Right ventricle myocardium inferior (tissue), 1 donor: ENCODE data around the gene MEIKIN. TPM values are rescaled to one million over a fixed set of nuclear protein-coding genes. Genes with fewer than 3 reads are reported as not detected.

Experiments
- ATAC-seq: fragments of 200-7000 bp; cut with Tn5 transposase; one replicate; pipeline ENCODE4 v1.9.1; 2020; ENCODE audit warnings: mild to moderate bottlenecking, moderate library complexity
- DNase-seq: peaks from one replicate; pipeline ENCODE4 v3.0.0; 2021; ENCODE audit errors: missing footprints
- intact Hi-C: fragments of 100-400 bp; cut with DNase I; formaldehyde crosslinking; loops from one replicate; pipeline ENCODE4 v1.11.0; 2022
- long read RNA-seq: library from polyadenylated mRNA; unstranded; transcript quantifications from one replicate; pipeline ENCODE4 v2.0.0, GENCODE V29; 2021
- total RNA-seq: library from RNA; stranded (reverse); fragmentation: NEBNext Ultra II Directional; extraction: Animal tissue kit (Norgen Biotek cat#: 25700); gene quantifications from one replicate; pipeline ENCODE4 v1.2.1, GENCODE V29; 2021
- donor health status: DM: no; HTN: yes; CAD: no; lungs with severe emphysema.

The MEIKIN gene, protein sequence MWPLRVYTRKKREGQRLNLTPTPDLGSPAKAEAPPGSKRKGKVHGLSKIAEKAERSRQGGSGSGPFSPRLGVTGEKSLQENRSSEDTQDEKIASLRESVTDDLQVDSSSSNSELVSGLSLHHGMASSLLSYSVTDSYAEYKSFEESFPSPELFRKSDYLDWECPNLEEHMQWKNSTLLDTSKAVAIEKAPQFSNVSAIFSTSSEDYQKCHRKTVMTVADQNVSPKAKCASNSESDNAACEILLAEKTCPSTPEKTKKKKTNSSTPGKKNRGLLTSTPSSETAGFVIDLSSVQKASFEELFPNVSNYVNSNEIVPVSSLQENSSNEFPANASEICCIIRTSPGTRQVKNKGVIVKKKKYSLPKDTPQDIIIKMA
- not detected for total RNA-seq
- long read RNA-seq, result 0 reads

DNA sequence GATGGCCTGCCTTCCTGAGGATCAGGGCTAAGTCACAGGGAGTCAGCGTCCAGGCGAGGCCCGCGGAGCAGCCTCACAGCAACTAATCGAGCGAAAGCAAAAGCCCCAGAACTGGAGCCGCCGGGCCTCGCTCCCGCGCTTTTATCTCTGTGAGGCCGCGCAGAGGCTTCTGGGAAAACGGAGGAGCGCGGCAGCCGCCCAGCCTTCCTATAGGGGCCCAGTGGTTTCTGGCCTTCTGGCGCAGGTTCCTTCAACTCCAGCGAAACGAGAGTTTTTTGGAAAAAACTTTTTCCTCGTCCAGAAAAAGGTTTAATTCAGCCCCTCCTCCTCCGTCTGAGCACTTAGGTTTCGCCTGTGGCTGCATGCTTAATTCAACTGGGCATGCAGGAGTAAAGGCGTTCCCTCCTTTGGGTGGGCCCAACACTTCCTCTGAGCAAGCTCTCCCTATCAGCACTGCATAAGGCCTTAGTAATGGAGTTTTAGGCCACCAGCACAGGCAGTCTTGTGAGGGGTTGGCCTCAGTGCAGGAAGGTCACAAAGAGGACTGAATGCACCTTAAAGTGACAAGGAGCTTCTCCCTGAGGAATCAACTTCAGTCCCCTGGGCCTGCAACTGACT lies at the start of gene MEIKIN:
TSS of gene MEIKIN (minus strand) at position 113 of the 618 bp plus-strand sequence. CDS start 158 bp downstream, outside the sequence.
- intact Hi-C loops, result no loop called here
- no peak for ATAC-seq
- DNase-seq, result no peak

DNA sequence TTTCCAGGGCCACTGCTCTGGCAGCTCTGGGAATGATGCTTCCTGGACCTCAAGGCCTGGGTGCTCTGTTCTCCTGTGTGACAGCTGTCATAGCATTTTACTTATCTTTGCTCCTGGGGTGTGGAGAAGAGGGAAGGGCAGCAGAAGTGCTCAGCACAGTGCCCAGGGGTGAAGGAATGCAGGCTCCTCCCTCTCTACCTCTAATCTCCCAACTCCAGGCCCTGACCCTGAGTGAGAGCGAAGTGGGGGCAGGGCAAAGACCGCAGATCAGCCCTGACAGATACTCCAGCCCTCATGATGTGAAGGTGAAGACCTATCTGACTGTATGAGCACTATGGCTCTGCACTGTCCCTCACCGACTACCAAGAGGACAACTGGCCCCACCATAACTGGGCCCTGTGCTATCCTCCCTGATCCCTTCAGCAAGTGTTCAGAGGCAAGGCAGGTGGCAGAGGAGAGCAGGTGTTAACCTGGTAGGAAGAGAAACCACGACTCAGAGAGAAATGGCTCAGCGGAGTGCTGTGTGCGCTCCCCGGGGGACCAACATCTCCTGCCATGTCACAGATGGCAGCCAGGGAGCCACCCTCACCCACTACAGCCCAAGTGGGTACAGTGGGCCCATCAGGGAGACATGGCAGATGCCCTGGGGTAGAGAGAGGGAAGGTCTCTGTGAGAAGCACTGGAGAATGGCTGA lies 49.2 kb upstream of the MEIKIN start:
- intact Hi-C loops, result no loop called here
- no peak for DNase-seq
- no peak for ATAC-seq

DNA sequence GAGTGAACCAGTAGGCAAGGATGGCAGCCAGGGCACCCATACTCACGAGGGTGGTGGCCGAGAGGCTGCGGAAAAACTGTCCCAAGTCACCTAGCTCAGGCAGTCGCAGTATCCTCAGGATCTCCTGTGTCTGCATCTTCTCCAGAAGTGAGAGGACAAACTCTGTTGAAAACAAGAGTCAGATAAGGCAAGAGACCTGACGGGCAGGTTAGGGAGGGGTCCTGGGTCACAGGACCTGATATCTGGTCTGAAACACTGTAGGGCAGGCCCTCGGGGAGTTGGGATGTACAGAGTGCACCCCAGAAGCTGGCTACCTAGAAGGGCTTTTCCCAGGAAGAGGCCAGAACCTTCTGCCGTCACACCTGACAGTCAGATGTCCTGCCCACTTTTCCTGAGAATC lies 48.6 kb upstream of the MEIKIN start:
- ATAC-seq (no peak), DNase-seq (no peak)
- intact Hi-C loops, result no loop called here

DNA sequence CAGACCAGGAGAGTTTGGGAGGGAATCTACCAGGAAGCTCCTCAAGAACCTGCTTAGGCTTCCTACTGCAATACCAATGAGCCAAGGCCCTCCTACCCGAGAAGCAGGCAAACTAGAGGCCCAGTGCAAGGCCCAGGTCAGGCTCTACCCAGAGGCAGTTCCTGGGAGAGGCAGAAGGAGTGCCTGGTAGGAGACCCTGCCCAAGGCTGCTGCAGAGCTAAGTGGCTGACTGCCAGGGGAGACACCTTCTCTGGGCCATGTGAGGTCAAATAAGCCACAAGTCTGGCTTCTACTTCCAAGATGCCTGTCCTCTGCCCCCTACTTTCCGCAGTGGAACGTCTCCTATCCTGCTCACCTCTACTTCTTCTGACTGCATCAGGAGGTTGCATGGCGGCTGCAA lies 48.2 kb upstream of the MEIKIN start:
- no peak for DNase-seq
- intact Hi-C loops, result no loop called here
- no peak for ATAC-seq

DNA sequence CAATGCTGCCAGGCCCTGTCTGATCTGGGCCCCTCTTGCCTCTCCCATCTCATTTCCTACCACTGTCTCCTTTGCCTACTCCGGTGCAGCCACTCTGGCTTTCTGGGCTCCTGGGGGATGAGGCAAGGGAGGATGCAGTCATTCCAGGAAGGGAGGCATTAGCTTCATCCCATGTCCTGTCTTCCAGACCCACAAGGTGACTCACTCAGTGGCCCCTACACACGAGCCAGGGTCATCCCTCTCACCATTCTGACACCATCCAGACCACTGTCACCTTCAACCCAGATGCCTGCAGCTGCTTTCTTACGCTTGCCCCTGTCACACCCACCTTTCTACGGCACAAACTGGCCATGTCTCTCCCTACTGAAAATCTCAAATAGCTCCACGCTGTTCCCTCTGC lies 46.9 kb upstream of the MEIKIN start:
- ATAC-seq (no peak), DNase-seq (no peak)
- intact Hi-C loops, result no loop called here

DNA sequence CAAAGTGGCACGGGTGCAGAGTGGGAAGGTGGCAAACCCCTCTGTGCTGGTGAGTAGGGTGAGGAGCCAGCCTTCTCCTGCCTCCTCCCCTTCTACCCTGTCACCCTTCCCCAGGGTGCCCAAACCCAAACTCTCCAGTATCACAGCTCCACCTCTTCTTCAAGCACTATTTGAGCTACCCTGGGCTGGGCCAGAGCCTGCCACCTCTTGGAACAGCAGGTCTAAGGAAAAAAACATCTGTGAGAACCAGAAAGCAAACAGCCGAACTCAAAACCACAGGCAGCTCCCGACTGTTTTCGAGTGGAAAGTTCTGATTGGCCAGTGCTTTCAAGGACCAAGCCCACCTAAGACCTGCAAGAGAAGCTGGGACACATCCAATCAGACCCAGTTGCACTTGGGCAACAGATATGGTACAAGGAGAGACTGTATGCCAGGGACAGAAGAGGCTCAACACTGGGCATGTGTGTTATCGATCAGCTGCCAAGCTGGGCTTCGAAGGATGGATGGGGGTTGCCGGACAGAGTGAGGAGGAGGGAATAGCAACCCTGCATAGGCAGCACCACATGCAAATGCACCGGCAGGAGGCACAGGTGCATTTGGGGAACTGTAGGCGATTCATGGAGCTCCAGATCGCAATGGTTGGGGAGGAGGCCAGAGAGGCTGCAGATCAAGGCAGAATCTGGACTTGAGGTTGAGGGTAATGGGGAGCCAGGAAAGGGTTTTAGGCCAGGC lies 46.3 kb upstream of the MEIKIN start:
- ATAC-seq, result no peak
- intact Hi-C loops, result no loop called here

DNA sequence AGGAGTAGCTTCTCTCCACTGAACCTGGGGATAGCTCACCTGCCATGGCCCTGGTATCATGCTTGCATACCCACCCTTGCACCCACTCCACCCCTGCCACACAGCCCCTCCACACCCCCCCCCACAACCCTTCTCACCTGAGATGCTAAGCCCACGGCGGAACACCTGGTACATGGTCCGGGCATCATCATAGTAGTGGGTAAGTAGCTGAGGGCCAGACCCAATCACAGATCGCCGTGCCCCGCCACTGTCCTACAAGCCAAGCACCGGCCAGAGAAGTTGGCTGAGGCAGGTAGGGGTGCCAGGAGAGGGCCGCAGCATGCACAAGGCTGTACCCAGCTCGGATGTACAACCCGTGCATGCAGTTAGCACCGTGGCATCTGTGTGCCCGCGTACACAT lies 45.3 kb upstream of the MEIKIN start:
- intact Hi-C loops, result no loop called here
- DNase-seq, result peak; percentile 61

More for the DNA sequence above, 46.3 kb upstream of the MEIKIN start:
- DNase-seq, result no peak

DNA sequence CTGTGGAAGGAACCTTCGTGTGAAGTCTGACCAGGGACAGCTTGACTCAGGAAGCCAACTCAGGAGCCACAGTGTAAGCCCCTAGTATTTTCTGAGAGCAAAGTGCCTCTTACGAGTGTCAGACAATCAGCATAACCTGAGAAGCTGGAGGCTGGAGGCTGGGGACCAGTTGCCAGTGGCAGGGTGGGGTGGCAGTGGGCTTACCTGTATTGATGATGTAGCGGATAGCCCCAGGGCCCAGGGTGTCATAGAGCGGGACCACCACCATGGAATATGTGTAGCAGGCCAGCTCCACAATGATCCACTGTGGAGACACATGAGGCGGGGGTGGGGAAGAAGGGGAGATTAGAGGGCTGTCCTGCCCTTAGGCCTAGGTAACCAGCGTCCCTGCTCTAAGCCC lies 43.1 kb upstream of the MEIKIN start:
- ATAC-seq (no peak), DNase-seq (peak; percentile 3)
- intact Hi-C loops, result no loop called here

More for the DNA sequence above, 45.3 kb upstream of the MEIKIN start:
- no peak for ATAC-seq

DNA sequence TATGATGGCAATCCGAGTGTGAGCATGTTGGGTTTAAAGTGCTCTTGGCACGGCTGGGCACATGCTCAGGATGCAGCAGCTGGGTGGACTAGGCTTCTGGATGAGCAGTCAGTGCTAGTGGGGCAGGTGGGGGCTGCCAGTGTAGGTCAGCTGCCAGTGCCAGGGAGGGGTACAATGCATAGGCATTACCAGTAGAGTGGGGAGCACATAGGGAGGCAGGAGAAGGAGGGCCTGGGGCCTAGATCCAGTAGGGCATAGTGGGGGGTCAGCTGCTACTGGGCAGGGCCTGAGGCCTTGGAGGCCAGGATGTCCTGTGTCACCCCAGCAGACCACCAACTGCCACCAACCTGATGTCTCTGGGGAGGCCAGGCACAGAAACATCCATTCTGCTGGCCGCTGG lies 41.8 kb upstream of the MEIKIN start:
- DNase-seq, result peak; percentile 45
- ATAC-seq, result no peak
- intact Hi-C loops, result no loop called here

DNA sequence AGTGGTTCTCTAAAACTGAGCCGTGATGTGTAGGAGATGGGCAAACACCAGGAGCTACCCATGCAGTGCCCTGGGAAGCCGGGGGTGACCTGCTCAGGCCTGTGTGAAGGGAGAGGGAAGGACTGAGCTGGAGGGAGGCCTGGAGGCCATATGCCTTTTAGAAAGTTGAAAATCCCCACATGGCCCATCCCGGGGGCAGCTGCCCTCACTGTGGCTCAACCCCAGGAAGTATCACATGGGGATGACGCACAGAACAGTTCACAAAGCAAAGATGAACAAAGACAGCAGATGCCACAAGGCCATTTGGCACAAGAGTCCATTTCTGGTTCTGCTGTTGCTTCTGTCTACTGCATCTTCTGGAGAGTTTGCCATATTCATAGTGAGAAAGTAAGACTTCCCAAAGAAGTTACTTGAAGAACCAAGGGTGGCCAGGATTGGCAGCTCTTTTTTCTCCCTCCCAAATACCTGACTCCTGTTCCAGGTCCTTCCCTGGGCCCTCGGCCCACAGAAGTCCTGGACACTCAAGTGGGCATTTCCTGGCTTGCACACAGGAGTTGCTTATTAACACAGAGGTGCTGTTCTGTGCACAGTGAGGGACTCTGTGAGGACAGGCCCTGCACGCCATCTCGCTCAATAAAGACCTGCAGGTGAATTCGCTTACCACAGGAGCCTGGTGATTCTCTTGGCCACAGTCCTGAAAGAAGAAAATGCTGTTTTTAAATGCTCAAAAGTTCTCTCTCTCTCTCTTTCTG lies 40.9 kb upstream of the MEIKIN start:
- ATAC-seq (no peak), DNase-seq (peak; percentile 53)
- intact Hi-C loops, result no loop called here

DNA sequence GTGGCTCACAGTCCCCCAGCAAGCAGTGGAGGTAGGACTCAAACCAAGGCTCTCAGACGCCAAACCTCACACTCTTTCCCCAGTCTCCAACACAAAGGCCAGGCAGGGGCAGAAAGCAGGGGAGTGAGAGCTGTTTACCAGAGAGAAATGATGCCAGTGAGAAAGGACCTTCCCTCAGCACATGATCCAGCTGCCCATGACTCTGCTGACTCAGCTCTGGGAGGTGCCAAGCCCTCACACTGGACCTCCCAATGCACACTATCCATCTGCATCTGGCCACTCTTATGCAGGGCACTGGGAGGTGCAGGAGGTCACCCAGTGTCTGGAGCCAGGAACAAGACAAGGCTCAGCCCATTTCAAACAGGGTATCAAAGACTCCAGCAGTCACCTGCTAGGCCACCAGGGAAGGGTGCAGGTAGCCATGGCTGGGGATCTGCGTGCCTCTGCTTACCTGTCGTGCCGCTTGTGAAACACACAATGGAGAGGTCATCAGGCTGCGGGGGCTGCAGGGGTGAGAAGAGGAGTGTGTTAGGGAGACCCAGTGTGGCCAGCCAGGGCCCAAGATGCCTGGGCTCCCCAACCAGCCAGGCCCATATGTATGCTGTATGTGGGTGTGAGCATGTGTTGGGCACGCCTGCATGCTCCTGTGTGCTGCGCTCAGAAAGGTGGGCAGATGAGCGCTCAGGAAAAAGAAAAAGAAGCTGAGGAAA lies 39.6 kb upstream of the MEIKIN start:
- DNase-seq, result no peak
- intact Hi-C loops, result no loop called here
- no peak for ATAC-seq

DNA sequence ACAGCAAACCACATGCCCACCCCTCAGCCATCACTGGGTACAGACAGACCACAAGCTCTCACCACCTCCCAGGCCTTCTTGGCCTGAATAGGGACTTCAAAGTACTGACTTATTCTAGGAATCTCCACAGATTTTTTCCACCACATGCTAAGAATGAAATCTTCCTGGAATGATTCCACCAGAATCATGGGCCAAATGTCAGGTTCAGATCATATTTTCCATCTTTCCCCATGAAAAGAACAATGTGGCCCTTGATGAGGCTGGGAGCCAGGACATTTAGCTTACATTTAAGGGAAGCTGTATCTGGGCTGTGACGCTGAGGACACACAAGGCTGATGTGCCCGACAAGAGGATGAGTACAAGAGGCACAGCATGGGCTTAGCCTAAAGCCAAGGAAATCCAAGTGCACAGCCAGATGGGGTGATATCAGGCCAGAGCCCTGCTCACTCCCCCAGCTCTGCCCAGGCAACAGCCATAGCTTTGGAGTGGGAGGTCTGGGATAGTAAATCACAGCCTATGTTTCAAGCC lies 37.8 kb upstream of the MEIKIN start:
- DNase-seq (no peak), ATAC-seq (peak; percentile 27)
- intact Hi-C loops, result no loop called here

DNA sequence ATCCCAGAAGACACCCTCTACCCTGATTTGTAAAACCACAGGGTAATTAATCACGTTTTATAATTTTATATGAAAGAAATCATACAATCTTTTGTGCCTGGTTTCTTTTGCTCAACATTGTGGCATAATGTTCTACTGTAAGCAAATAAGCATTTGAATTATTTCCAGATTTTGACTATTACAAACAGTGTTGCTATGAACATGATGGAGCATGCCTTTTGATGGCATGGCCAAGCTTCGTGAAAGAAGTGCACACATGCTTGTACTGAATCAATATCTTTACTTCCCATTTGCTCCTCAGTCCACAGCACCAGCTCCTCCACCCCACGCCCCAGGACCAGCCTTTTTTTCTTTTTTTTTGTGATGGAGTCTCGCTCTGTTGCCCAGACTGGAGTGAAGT lies 36.1 kb upstream of the MEIKIN start:
- ATAC-seq, result no peak
- intact Hi-C loops, result no loop called here
- DNase-seq, result no peak

DNA sequence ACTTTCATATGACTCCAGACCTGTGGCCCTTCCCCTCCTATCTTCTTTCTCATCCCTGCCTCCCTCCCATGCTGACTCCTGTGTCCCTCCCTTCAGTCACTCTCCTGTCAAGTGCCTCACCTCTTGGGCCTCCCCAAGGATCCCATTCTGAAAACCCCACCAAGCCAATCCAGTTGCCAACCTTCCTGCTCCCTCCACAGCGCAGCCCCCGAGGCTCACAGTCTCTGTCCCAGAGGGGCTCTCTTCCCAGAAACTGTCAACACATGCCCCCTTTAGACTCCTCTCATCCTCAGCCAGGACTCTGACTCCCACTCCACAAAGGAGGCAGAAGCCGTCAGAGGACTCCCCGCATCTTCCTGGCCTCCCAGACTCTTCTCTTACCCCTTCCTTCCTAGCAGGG lies 35.2 kb upstream of the MEIKIN start:
- intact Hi-C loops, result no loop called here
- ATAC-seq (no peak), DNase-seq (no peak)

DNA sequence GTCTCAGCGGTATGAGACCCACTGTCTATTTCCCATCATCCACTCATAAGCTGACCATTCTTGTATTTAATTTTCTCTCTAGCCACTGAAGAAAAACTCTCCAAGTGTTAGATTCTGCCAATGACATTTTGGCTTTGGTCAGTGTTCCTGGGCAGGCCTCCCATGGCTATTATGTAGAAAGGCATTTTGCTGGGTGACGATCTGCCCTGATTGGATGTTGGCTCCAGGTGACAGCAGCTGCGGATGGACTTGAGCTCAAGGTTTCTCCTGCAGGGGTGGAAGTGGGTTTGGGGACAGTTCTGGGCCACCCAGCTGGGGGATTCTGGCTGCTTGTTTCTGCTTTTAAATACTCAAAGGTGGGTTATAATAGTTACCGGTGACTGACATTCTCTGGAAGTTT lies 34.4 kb upstream of the MEIKIN start:
- no peak for ATAC-seq
- DNase-seq, result no peak
- intact Hi-C loops, result no loop called here

DNA sequence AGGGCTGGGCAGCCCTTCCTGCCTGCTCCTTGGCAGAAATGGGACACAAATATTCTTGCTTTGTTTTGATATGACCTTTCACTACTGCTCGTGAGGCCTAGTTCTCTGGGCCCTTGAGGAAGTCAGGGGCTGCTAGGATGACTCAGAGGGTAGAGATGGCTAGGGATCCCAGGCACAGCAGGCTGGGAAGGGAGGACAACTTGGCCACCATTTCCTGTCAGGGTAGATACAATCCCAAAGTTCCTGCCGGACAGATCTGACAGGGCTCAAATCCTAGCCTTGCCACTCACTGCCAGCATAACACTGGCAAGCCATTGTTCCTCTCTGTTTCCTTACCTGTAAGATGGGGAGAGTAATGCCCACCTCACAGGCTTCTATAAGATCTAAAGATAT lies 31.7 kb upstream of the MEIKIN start:
- intact Hi-C loops, result no loop called here
- no peak for ATAC-seq
- no peak for DNase-seq

DNA sequence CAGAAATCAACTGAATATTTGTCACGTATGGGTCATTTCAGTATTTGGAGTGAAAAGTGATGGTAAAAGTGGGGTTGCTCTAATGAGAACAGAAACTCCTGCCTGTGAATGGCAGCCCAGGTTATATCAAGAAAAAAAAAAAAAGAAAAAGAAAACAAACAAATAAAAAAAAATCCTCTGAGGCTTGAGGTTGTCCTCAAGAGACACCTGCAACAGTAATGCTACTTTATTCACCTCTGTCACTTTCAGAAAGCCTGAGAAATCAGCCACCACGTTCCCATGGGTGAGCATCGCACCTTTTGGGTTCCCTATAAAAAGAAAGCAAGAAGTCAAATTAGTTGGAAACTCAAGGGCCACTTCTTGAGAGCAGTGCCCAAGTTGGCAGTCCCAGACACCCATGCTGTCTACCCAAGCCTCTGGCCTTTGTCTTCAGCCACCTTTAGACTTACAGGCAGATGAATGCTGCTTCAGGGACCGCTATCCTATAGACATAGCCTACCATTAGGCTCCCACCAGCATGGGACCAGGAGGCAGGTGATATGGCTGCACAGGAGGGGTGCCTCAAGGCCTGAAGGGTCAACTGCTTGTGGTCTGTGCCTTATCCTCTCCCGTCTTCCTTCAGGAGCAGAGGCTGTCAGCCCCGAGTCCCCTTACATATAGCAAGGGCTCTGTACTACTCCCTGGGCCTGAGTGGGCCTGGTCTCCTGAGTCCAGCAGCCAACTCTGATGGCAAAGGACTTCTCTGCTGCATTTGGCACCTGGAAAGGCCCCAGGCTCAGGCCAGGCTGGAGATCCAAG lies 31.1 kb upstream of the MEIKIN start:
- no peak for DNase-seq

More for the DNA sequence above, 31.1 kb upstream of the MEIKIN start:
- ATAC-seq, result no peak
- intact Hi-C loops, result no loop called here
